Measurements from ENCODE around the gene USH2A.

Gene USH2A

DNA sequence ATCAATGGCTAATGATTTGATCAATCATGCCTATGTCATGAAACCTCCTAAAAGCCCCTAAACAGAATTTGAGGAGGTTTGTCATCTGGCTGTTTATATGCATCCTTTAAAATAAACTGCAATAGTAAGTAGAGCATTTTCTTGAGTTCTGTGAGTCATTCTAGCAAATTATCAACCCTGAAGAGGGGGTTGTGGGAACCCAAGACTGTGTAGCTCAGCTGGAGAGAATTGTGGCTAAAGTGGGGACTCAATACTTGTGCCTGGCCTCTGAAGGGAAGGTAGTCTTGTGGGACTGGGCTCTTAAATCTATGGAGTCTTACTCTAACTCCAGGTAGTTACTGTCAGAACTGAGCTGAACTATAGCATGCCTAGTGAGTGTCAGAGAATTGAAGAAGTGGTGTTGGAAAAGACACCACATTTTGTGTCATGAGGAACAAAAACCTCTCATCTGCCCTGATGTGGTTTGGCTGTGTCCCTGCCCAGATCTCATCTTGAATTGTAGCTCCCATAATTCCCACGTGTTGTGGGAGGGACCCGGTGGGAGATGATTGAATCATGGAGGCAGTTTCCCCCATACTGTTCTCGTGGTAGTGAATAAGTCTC is 402.4 kb downstream of the USH2A start:
- no peak for TF ChIP-seq FOXM1 (IDR thresholded peaks at IDR 0.05; ENCODE audit: borderline replicate concordance, low read depth)
- TF ChIP-seq, protein P1, sequence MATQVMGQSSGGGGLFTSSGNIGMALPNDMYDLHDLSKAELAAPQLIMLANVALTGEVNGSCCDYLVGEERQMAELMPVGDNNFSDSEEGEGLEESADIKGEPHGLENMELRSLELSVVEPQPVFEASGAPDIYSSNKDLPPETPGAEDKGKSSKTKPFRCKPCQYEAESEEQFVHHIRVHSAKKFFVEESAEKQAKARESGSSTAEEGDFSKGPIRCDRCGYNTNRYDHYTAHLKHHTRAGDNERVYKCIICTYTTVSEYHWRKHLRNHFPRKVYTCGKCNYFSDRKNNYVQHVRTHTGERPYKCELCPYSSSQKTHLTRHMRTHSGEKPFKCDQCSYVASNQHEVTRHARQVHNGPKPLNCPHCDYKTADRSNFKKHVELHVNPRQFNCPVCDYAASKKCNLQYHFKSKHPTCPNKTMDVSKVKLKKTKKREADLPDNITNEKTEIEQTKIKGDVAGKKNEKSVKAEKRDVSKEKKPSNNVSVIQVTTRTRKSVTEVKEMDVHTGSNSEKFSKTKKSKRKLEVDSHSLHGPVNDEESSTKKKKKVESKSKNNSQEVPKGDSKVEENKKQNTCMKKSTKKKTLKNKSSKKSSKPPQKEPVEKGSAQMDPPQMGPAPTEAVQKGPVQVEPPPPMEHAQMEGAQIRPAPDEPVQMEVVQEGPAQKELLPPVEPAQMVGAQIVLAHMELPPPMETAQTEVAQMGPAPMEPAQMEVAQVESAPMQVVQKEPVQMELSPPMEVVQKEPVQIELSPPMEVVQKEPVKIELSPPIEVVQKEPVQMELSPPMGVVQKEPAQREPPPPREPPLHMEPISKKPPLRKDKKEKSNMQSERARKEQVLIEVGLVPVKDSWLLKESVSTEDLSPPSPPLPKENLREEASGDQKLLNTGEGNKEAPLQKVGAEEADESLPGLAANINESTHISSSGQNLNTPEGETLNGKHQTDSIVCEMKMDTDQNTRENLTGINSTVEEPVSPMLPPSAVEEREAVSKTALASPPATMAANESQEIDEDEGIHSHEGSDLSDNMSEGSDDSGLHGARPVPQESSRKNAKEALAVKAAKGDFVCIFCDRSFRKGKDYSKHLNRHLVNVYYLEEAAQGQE (IDR thresholded peaks at IDR 0.05; ENCODE audit: low read depth), result no peak
- no peak for TF ChIP-seq TAF1 (IDR thresholded peaks at IDR 0.05; ENCODE audit: low read depth)
- TF ChIP-seq CREB1 (IDR thresholded peaks at IDR 0.05; ENCODE audit: low read depth), result no peak
- no peak for TF ChIP-seq USF1 (IDR thresholded peaks at IDR 0.05)
- TF ChIP-seq ZBTB7A (IDR thresholded peaks at IDR 0.05; ENCODE audit: low read depth), result no peak
- no peak for TF ChIP-seq TCF12 (IDR thresholded peaks at IDR 0.05; ENCODE audit: low read depth)
- no peak for TF ChIP-seq RAD21 (IDR thresholded peaks at IDR 0.05; ENCODE audit: low read depth)
- TF ChIP-seq TEAD4 (IDR thresholded peaks at IDR 0.05), result no peak
- no peak for TF ChIP-seq YY1 (IDR thresholded peaks at IDR 0.05; ENCODE audit: low read depth)
- TF ChIP-seq MAX (IDR thresholded peaks at IDR 0.05), result no peak
- TF ChIP-seq EP300 (IDR thresholded peaks at IDR 0.05; ENCODE audit: borderline replicate concordance), result no peak
- TF ChIP-seq NFIC (IDR thresholded peaks at IDR 0.05), result no peak
- no peak for TF ChIP-seq CEBPB (IDR thresholded peaks at IDR 0.05)
- TF ChIP-seq EGR1 (IDR thresholded peaks at IDR 0.05), result no peak

GRCh38 chr1:216015116-216015515 is 408.1 kb downstream of the USH2A start:
- no peak for TF ChIP-seq CREB1 (IDR thresholded peaks at IDR 0.05; ENCODE audit: low read depth)
- 0 out of 2 replicates have a peak, but pooled peaks have one; percentile 28 for TF ChIP-seq MAX (IDR thresholded peaks at IDR 0.05)
- 0 out of 2 replicates have a peak, but pooled peaks have one; percentile 21 for TF ChIP-seq TEAD4 (IDR thresholded peaks at IDR 0.05)
- no peak for TF ChIP-seq TCF12 (IDR thresholded peaks at IDR 0.05; ENCODE audit: low read depth)
- no peak for TF ChIP-seq ZBTB7A (IDR thresholded peaks at IDR 0.05; ENCODE audit: low read depth)
- no peak for TF ChIP-seq YY1 (IDR thresholded peaks at IDR 0.05; ENCODE audit: low read depth)
- no peak for TF ChIP-seq FOXM1 (IDR thresholded peaks at IDR 0.05; ENCODE audit: borderline replicate concordance, low read depth)

DNA sequence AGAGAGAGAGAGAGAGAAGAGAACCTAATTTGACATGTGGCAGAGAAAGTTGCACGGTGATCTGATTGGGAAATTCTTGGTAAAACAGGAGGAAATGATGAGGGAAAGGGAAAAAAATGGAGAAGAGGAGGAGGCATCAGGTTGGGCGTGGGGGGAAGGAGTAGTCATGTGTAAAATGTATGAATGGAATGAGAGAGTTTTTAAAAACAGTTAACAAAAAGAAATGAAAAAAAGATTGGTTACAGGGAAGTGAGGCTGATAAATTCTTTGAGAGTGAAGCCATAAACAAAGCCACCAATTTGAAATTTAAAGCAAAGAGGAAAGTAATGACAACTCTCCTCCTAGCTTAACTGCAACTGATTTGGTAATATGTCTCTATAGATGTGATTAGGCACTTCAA is 409.2 kb downstream of the USH2A start:
- TF ChIP-seq TEAD4 (IDR thresholded peaks at IDR 0.05) (no peak), CREB1 (IDR thresholded peaks at IDR 0.05; ENCODE audit: low read depth) (no peak), TCF12 (IDR thresholded peaks at IDR 0.05; ENCODE audit: low read depth) (no peak), EP300 (IDR thresholded peaks at IDR 0.05; ENCODE audit: borderline replicate concordance) (no peak), YY1 (IDR thresholded peaks at IDR 0.05; ENCODE audit: low read depth) (no peak), USF1 (IDR thresholded peaks at IDR 0.05) (no peak), CEBPB (IDR thresholded peaks at IDR 0.05) (no peak), MAX (IDR thresholded peaks at IDR 0.05) (no peak), NFIC (IDR thresholded peaks at IDR 0.05) (no peak), FOXM1 (IDR thresholded peaks at IDR 0.05; ENCODE audit: borderline replicate concordance, low read depth) (no peak), TAF1 (IDR thresholded peaks at IDR 0.05; ENCODE audit: low read depth) (no peak), ZBTB7A (IDR thresholded peaks at IDR 0.05; ENCODE audit: low read depth) (no peak), RAD21 (IDR thresholded peaks at IDR 0.05; ENCODE audit: low read depth) (no peak), EGR1 (IDR thresholded peaks at IDR 0.05) (no peak)
- TF ChIP-seq, protein P1 (IDR thresholded peaks at IDR 0.05; ENCODE audit: low read depth), result no peak

DNA sequence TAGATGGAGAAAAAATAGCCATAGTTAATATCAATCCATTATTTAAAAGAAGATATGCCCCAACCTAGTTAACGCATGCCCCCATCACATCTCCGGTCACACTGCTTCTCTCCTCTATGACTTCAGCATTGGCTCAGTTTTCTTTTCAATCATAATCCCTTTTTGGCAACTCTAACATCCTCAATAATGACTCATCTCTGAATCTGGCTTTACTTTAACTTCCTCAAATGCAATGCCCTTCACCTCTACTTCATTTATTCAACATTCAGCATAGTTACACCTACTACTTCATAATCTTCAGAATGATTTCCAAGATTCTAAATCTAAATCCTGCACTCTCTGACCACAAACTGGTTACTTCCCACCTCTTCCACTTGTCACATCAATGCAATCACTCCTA is 417.3 kb downstream of the USH2A start:
- no peak for TF ChIP-seq YY1 (IDR thresholded peaks at IDR 0.05; ENCODE audit: low read depth)
- TF ChIP-seq ZBTB7A (IDR thresholded peaks at IDR 0.05; ENCODE audit: low read depth), result no peak
- no peak for TF ChIP-seq TEAD4 (IDR thresholded peaks at IDR 0.05)
- no peak for TF ChIP-seq FOXM1 (IDR thresholded peaks at IDR 0.05; ENCODE audit: borderline replicate concordance, low read depth)
- TF ChIP-seq, protein P1 (IDR thresholded peaks at IDR 0.05; ENCODE audit: low read depth), result no peak
- TF ChIP-seq EP300 (IDR thresholded peaks at IDR 0.05; ENCODE audit: borderline replicate concordance), result no peak
- TF ChIP-seq CEBPB (IDR thresholded peaks at IDR 0.05), result no peak
- no peak for TF ChIP-seq MAX (IDR thresholded peaks at IDR 0.05)
- no peak for TF ChIP-seq USF1 (IDR thresholded peaks at IDR 0.05)
- no peak for TF ChIP-seq CREB1 (IDR thresholded peaks at IDR 0.05; ENCODE audit: low read depth)
- no peak for TF ChIP-seq NFIC (IDR thresholded peaks at IDR 0.05)
- TF ChIP-seq TCF12 (IDR thresholded peaks at IDR 0.05; ENCODE audit: low read depth), result no peak
- TF ChIP-seq RAD21 (IDR thresholded peaks at IDR 0.05; ENCODE audit: low read depth), result no peak
- no peak for TF ChIP-seq TAF1 (IDR thresholded peaks at IDR 0.05; ENCODE audit: low read depth)
- no peak for TF ChIP-seq EGR1 (IDR thresholded peaks at IDR 0.05)
